Hepatic stellate cell (primary cell): ENCODE measurements around the gene LRRC1.
"Not testable (repeated sequence)": the region's sequence is repeated elsewhere in the genome, so short reads cannot be mapped to it uniquely, and the experiment has no call there.

Experiments used
- DNase-seq: peaks from one replicate; pipeline ENCODE4 v3.0.0; 2011; ENCODE audit warnings: low spot score

LRRC1 gene

GRCh38 chr6:53792973-53793317 is 1.9 kb upstream of the LRRC1 start:
- no peak for DNase-seq

- DNase-seq, result peak; percentile 57
Observed at GRCh38 chr6:53793318-53794136, 1.3 kb upstream of the LRRC1 start.

GRCh38 chr6:53794137-53794719 is 577 bp upstream of the LRRC1 start:
- peak; percentile 74 for DNase-seq

- no peak for DNase-seq
Observed at GRCh38 chr6:53795340-53795701, 516 bp downstream of the LRRC1 start.

- DNase-seq, result no peak
Observed at GRCh38 chr6:53795702-53796450, 1.1 kb downstream of the LRRC1 start.

- DNase-seq, result no peak
Observed at GRCh38 chr6:53796451-53796780, 1.6 kb downstream of the LRRC1 start.

GRCh38 chr6:53796791-53797190 is 2.0 kb downstream of the LRRC1 start:
- DNase-seq, result no peak

- DNase-seq, result no peak
Observed at GRCh38 chr6:53797304-53797703, 2.5 kb downstream of the LRRC1 start.

- no peak for DNase-seq
Observed at GRCh38 chr6:53799340-53799739, 4.5 kb downstream of the LRRC1 start.

- DNase-seq, result no peak
Observed at GRCh38 chr6:53801022-53801421, 6.2 kb downstream of the LRRC1 start.

- no peak for DNase-seq
Observed at GRCh38 chr6:53802582-53802981, 7.8 kb downstream of the LRRC1 start.

- peak; percentile 39 for DNase-seq
Observed at GRCh38 chr6:53803081-53803860, 8.5 kb downstream of the LRRC1 start.

- no peak for DNase-seq
Observed at GRCh38 chr6:53805016-53805415, 10.2 kb downstream of the LRRC1 start.

GRCh38 chr6:53805725-53806124 is 10.9 kb downstream of the LRRC1 start:
- DNase-seq, result no peak

- not testable (repeated sequence) for DNase-seq
Observed at GRCh38 chr6:53807606-53808005, 12.8 kb downstream of the LRRC1 start.

- DNase-seq, result no peak
Observed at GRCh38 chr6:53808302-53808881, 13.6 kb downstream of the LRRC1 start.

- DNase-seq, result no peak
Observed at GRCh38 chr6:53809691-53810090, 14.9 kb downstream of the LRRC1 start.

GRCh38 chr6:53811082-53811481 is 16.3 kb downstream of the LRRC1 start:
- DNase-seq, result no peak

GRCh38 chr6:53811746-53812145 is 16.9 kb downstream of the LRRC1 start:
- DNase-seq, result no peak

GRCh38 chr6:53813096-53813495 is 18.3 kb downstream of the LRRC1 start:
- no peak for DNase-seq

GRCh38 chr6:53813801-53814200 is 19.0 kb downstream of the LRRC1 start:
- DNase-seq, result no peak

GRCh38 chr6:53814353-53814752 is 19.5 kb downstream of the LRRC1 start:
- DNase-seq, result no peak
